Inflammatory macrophage treated with lipopolysaccharide for 4 hours (primary cell): ENCODE data around the gene BORCS5.
A peak's percentile ranks its signal among the peaks of the same experiment; 100 is the strongest.

Experiments
- DNase-seq: peaks from one replicate; pipeline ENCODE4 v3.0.0-alpha.2; 2020

The BORCS5 gene

GRCh38 chr12:12436831-12437345, 80.0 kb downstream of the BORCS5 start:
- DNase-seq: peak; percentile 39

GRCh38 chr12:12439636-12440035, 82.8 kb downstream of the BORCS5 start:
- DNase-seq: peak; percentile 57

- no peak for DNase-seq
Observed at GRCh38 chr12:12440784-12441428, 84.0 kb downstream of the BORCS5 start.

- no peak for DNase-seq
Observed at GRCh38 chr12:12441429-12441807, 84.5 kb downstream of the BORCS5 start.

GRCh38 chr12:12441843-12442461, 85.1 kb downstream of the BORCS5 start:
- no peak for DNase-seq

GRCh38 chr12:12442548-12443071, 85.7 kb downstream of the BORCS5 start:
- DNase-seq: peak; percentile 15

- no peak for DNase-seq
Observed at GRCh38 chr12:12443431-12443878, 86.6 kb downstream of the BORCS5 start.

GRCh38 chr12:12445165-12445881, 88.4 kb downstream of the BORCS5 start:
- no peak for DNase-seq

- no peak for DNase-seq
Observed at GRCh38 chr12:12445882-12446181, 89.0 kb downstream of the BORCS5 start.

GRCh38 chr12:12446786-12447185, 89.9 kb downstream of the BORCS5 start:
- peak; percentile 59 for DNase-seq

GRCh38 chr12:12447236-12447635, 90.4 kb downstream of the BORCS5 start:
- DNase-seq: no peak

- no peak for DNase-seq
Observed at GRCh38 chr12:12447837-12448236, 91.0 kb downstream of the BORCS5 start.

- DNase-seq: peak; percentile 98
Observed at GRCh38 chr12:12449533-12450025, 92.7 kb downstream of the BORCS5 start.

GRCh38 chr12:12450043-12450471, 93.2 kb downstream of the BORCS5 start:
- DNase-seq: no peak

GRCh38 chr12:12451098-12451497, 94.2 kb downstream of the BORCS5 start:
- DNase-seq: no peak

GRCh38 chr12:12452326-12452902, 95.5 kb downstream of the BORCS5 start:
- peak; percentile 51 for DNase-seq

- DNase-seq: no peak
Observed at GRCh38 chr12:12453635-12454034, 96.8 kb downstream of the BORCS5 start.

- DNase-seq: no peak
Observed at GRCh38 chr12:12454315-12454714, 97.4 kb downstream of the BORCS5 start.

- peak; percentile 96 for DNase-seq
Observed at GRCh38 chr12:12456637-12457036, 99.8 kb downstream of the BORCS5 start.

GRCh38 chr12:12460935-12461922, 104.4 kb downstream of the BORCS5 start:
- DNase-seq: no peak

- DNase-seq: peak; percentile 37
Observed at GRCh38 chr12:12461923-12462315, 105.0 kb downstream of the BORCS5 start.

- no peak for DNase-seq
Observed at GRCh38 chr12:12465522-12465921, 108.6 kb downstream of the BORCS5 start.
